SK-N-SH (cell line): ENCODE measurements around the gene KLK11. TPM values are rescaled to one million over a fixed set of nuclear protein-coding genes. Genes with fewer than 3 reads are reported as not detected.

ENCODE experiments used
- CTCF ChIA-PET: fragments of 300-600, 350-600 bp; formaldehyde crosslinking; extraction: SDS; loops from one replicate; lab custom pipeline; 2021; lab: Yijun Ruan, JAX
- POLR2A ChIA-PET: fragments of 350-600 bp; sonication (Branson Sonifier 250); formaldehyde crosslinking; extraction: SDS; loops from one replicate; lab custom pipeline; 2020; ENCODE audit warnings: antibody characterized with exemption, inconsistent platforms; lab: Yijun Ruan, JAX
- DNase-seq: peaks from one replicate; pipeline ENCODE4 v3.0.0; 2012
- H2AFZ ChIP-seq: fragments of 200-600 bp; sonication (generic); 2 replicates; pipeline ENCODE4 v1.8.1; 2016; ENCODE audit warnings: antibody characterized with exemption, mild to moderate bottlenecking, low read depth
- H3F3A ChIP-seq: fragments of 200-600 bp; sonication (generic); replicated peaks from 2 replicates; pipeline ENCODE3; 2016; ENCODE audit warnings: antibody characterized with exemption, mild to moderate bottlenecking; ENCODE audit not compliant: insufficient read depth
- H3K27ac ChIP-seq, 2 experiments: fragments of 200-500 bp in 1 of 2; fragments of 200-600 bp in 1 of 2; sonication (Bioruptor generic) in 1 of 2; sonication (generic), shearing (Covaris generic) in 1 of 2; 2 replicates each; pipeline versions ENCODE4 v1.5.1 to v1.6.1; 2014 to 2016; ENCODE audit warnings: low read depth in 2 of 2, inconsistent platforms in 1 of 2, low read length in 1 of 2, mild to moderate bottlenecking in 1 of 2, mixed read lengths in 1 of 2
- H3K27me3 ChIP-seq: fragments of 200-600 bp; sonication (generic), shearing (Covaris generic); 2 replicates; pipeline ENCODE4 v1.6.1; 2016; ENCODE audit warnings: mixed run types; ENCODE audit not compliant: insufficient read depth
- H3K36me3 ChIP-seq, 2 experiments: fragments of 200-500 bp in 1 of 2; fragments of 200-600 bp in 1 of 2; sonication (Bioruptor generic) in 1 of 2; sonication (generic) in 1 of 2; replicated peaks in 1 of 2; 2 replicates each; pipeline versions ENCODE3 to v1.5.1; 2014 to 2016; ENCODE audit warnings: low read length in 1 of 2, mild to moderate bottlenecking in 1 of 2; ENCODE audit not compliant: insufficient read depth in 2 of 2, control insufficient read depth in 1 of 2
- H3K4me1 ChIP-seq, 2 experiments: fragments of 200-500 bp in 1 of 2; fragments of 200-600 bp in 1 of 2; sonication (Bioruptor generic) in 1 of 2; sonication (generic), shearing (Covaris generic) in 1 of 2; 2 replicates each; pipeline versions ENCODE4 v1.5.1 to v1.6.1; 2014 to 2016; ENCODE audit warnings: low read depth in 1 of 2, low read length in 1 of 2, mixed run types in 1 of 2; ENCODE audit not compliant: insufficient read depth in 2 of 2, control insufficient read depth in 1 of 2
- H3K4me2 ChIP-seq: fragments of 200-600 bp; sonication (generic), shearing (Covaris generic); 2 replicates; pipeline ENCODE4 v1.6.1; 2017; ENCODE audit warnings: mixed run types
- H3K4me3 ChIP-seq, 2 experiments: fragments of 200-500 bp in 1 of 2; fragments of 200-600 bp in 1 of 2; sonication (Bioruptor generic) in 1 of 2; sonication (generic), shearing (Covaris generic) in 1 of 2; 2 replicates each; pipeline versions ENCODE4 v1.5.1 to v1.8.1; 2014 to 2016; ENCODE audit warnings: low read depth in 2 of 2, inconsistent platforms in 1 of 2, low read length in 1 of 2, mild to moderate bottlenecking in 1 of 2, mixed read lengths in 1 of 2, moderate library complexity in 1 of 2
- H3K79me2 ChIP-seq: fragments of 200-600 bp; sonication (generic); 2 replicates; pipeline ENCODE4 v1.8.1; 2017; ENCODE audit warnings: mild to moderate bottlenecking; ENCODE audit not compliant: insufficient read depth
- H3K9ac ChIP-seq: fragments of 200-600 bp; sonication (generic); 2 replicates; pipeline ENCODE4 v1.6.1; 2017; ENCODE audit warnings: mixed run types
- H3K9me2 ChIP-seq: fragments of 200-600 bp; sonication (generic); 2 replicates; pipeline ENCODE4 v1.6.1; 2017; ENCODE audit warnings: mixed run types
- H3K9me3 ChIP-seq: fragments of 200-600 bp; sonication (generic); 2 replicates; pipeline ENCODE4 v1.6.1; 2017; ENCODE audit warnings: mixed run types, mild to moderate bottlenecking, moderate library complexity
- H4K20me1 ChIP-seq: fragments of 200-600 bp; sonication (generic); 2 replicates; pipeline ENCODE4 v1.6.1; 2017; ENCODE audit warnings: mild to moderate bottlenecking, mixed run types; ENCODE audit not compliant: insufficient read depth
- CHD2 ChIP-seq: fragments of 150-350 bp; IDR thresholded peaks from 2 replicates; pipeline ENCODE4 v1.6.1; 2018; ENCODE audit warnings: low read length; ENCODE audit not compliant: partially characterized antibody
- CTCF ChIP-seq: fragments of 200-600 bp; sonication (generic); IDR thresholded peaks from 2 replicates; pipeline ENCODE4 v1.6.1; 2017; ENCODE audit warnings: antibody characterized with exemption, mild to moderate bottlenecking, moderate library complexity
- FOSL2 ChIP-seq: IDR thresholded peaks from 2 replicates; pipeline ENCODE4 v1.4.0; 2012; ENCODE audit warnings: low read depth, mild to moderate bottlenecking, moderate library complexity, borderline replicate concordance
- FOXJ3 ChIP-seq: sonication (generic); formaldehyde crosslinking; IDR thresholded peaks from 2 replicates; pipeline ENCODE4 v1.5.1; 2020; ENCODE audit warnings: mild to moderate bottlenecking, missing genetic modification reagents
- FOXM1 ChIP-seq: IDR thresholded peaks from 2 replicates; pipeline ENCODE4 v1.4.0; 2012; ENCODE audit warnings: low read depth, mild to moderate bottlenecking
- GATA2 ChIP-seq: sonication (generic); formaldehyde crosslinking; IDR thresholded peaks from 2 replicates; pipeline ENCODE4 v1.5.0; 2020; ENCODE audit warnings: mild to moderate bottlenecking, missing genetic modification reagents
- IRF3 ChIP-seq: fragments of 150-350 bp; IDR thresholded peaks from 2 replicates; pipeline ENCODE4 v1.6.1; 2016; ENCODE audit warnings: mild to moderate bottlenecking, low read depth, low read length
- MEF2A ChIP-seq: IDR thresholded peaks from 2 replicates; pipeline ENCODE4 v1.4.0; 2012; ENCODE audit warnings: low read depth, borderline replicate concordance
- NFIC ChIP-seq: IDR thresholded peaks from 2 replicates; pipeline ENCODE4 v1.4.0; 2012; ENCODE audit warnings: borderline replicate concordance
- NRF1 ChIP-seq: IDR thresholded peaks from 2 replicates; pipeline ENCODE4 v1.6.1; 2012; ENCODE audit warnings: low read depth, mild to moderate bottlenecking, low read length
- POLR2AphosphoS5 ChIP-seq: IDR thresholded peaks from 2 replicates; pipeline ENCODE4 v1.6.1; 2012; ENCODE audit warnings: low read depth, low read length
- RFX5 ChIP-seq: IDR thresholded peaks from 2 replicates; pipeline ENCODE4 v1.6.1; 2012; ENCODE audit warnings: mild to moderate bottlenecking, improper control_type of control experiment, low read length
- SMC3 ChIP-seq: IDR thresholded peaks from 2 replicates; pipeline ENCODE4 v1.6.1; 2012; ENCODE audit warnings: low read depth, low read length, improper control_type of control experiment
- TCF12 ChIP-seq: IDR thresholded peaks from 2 replicates; pipeline ENCODE4 v1.4.0; 2012
- TEAD4 ChIP-seq: IDR thresholded peaks from 2 replicates; pipeline ENCODE4 v1.4.0; 2012; ENCODE audit warnings: mild to moderate bottlenecking, borderline replicate concordance; ENCODE audit not compliant: insufficient read depth
- USF1 ChIP-seq: IDR thresholded peaks from 2 replicates; pipeline ENCODE4 v1.4.0; 2012; ENCODE audit warnings: low read depth, borderline replicate concordance
- YY1 ChIP-seq: IDR thresholded peaks from 2 replicates; pipeline ENCODE4 v1.4.0; 2012; ENCODE audit warnings: low read depth, mild to moderate bottlenecking
- WGBS: methylation state at CpG from one replicate; pipeline ENCODE4 v1.1.6; 2017; ENCODE audit warnings: low lambda C conversion rate; 5-methylcytosine and 5-hydroxymethylcytosine counted together
- polyA plus RNA-seq, 3 experiments: library from polyadenylated mRNA; depleted of rRNA; stranded (reverse); fragments of >200 nt; gene quantifications; 2 replicates each; pipeline ENCODE4 v1.2.3, GENCODE V29; 2012

KLK11 gene
- polyA plus RNA-seq, 1 of the 3 experiments (the other 2 are of a cell fraction): not detected

- Histone ChIP-seq H2AFZ (no peak within 1 kb of the TSS), H3K9me3 (no peaks in the 10 kb centered on the region), H3K79me2 (no peaks in the 10 kb centered on the region), H3K36me3 (no peaks in the 10 kb centered on the region), H3K4me3 (no peak within 1 kb of the TSS), H3K4me1 (no peaks in the 10 kb centered on the region), H3K9ac (no peak within 1 kb of the TSS), H3K27ac (no peak within 1 kb of the TSS), H3K27me3 (peaks cover 58% of the 10 kb centered on the region; the same call in 1 of the 2 replicates), H4K20me1 (no peaks in the 10 kb centered on the region), H3K9me2 (no peaks in the 10 kb centered on the region), H3F3A (no peaks in the 10 kb centered on the region), H3K4me2 (no peak within 1 kb of the TSS)
- DNase-seq: no peak
- TF ChIP-seq FOXM1 (no peak), CHD2 (no peak), RFX5 (no peak), USF1 (no peak), FOSL2 (no peak), MEF2A (no peak), IRF3 (no peak), TCF12 (no peak), NRF1 (no peak), FOXJ3 (no peak), POLR2AphosphoS5 (no peak), SMC3 (no peak), CTCF (no peak), TEAD4 (no peak), NFIC (no peak)
- WGBS: 10% methylated on average over 29 of the region's 38 CpGs
- CTCF ChIA-PET: no interaction called here
- POLR2A ChIA-PET: no interaction called here
Measured at GRCh38 chr19:51064534-51065220, 38.3 kb upstream of the KLK11 start, which contains the start of gene KLK13. KLK13 (minus strand) TSS chr19:51065092; CDS start chr19:51065067, 25 bp downstream.

- H3K4me3 ChIP-seq: no peak overlapping the region
- no peaks in the 10 kb centered on the region for H3K36me3 ChIP-seq
- CTCF ChIA-PET: no interaction called here
- no peaks in the 10 kb centered on the region for H3K79me2 ChIP-seq
- H3K27ac ChIP-seq: no peak overlapping the region
- H3K4me1 ChIP-seq: no peaks in the 10 kb centered on the region
- no peaks in the 10 kb centered on the region for H4K20me1 ChIP-seq
- H3K9me2 ChIP-seq: no peaks in the 10 kb centered on the region
- no peak for DNase-seq
- no peaks in the 10 kb centered on the region for H3F3A ChIP-seq
- POLR2A ChIA-PET: no interaction called here
- no peak overlapping the region for H3K9ac ChIP-seq
- H3K4me2 ChIP-seq: no peak overlapping the region
- H3K9me3 ChIP-seq: no peaks in the 10 kb centered on the region
- 18% methylated on average over 7 of the region's 7 CpGs for whole genome bisulfite sequencing
- H2AFZ ChIP-seq: no peak overlapping the region
- no peak for TF ChIP-seq GATA2 (CRISPR knock-in tag)
- no peak for TF ChIP-seq YY1
- TF ChIP-seq FOXM1: no peak
- peaks cover 50% of the 10 kb centered on the region; the same call in 1 of the 2 replicates for H3K27me3 ChIP-seq
Measured at GRCh38 chr19:51063664-51064063, 37.2 kb upstream of the KLK11 start.
